ENCODE measurements around the gene CARMIL1.

GRCh38 chr6:25237579-25237978, 41.6 kb upstream of the CARMIL1 start:
- no peak for TF ChIP-seq CTCF (IDR thresholded peaks at IDR 0.05)
- no peak for TF ChIP-seq POLR2A (IDR thresholded peaks at IDR 0.05)
